Hepatocyte (in vitro differentiated cells): Measurements from ENCODE around the gene LAMTOR4.

Source experiments
- CTCF ChIP-seq: fragments of 200-600 bp; sonication (generic); IDR thresholded peaks from 2 replicates; pipeline ENCODE4 v1.5.1; 2016; ENCODE audit warnings: antibody characterized with exemption, mild to moderate bottlenecking; ENCODE audit not compliant: poor library complexity
- EZH2 ChIP-seq: fragments of 200-600 bp; sonication (generic); IDR thresholded peaks from 2 replicates; pipeline ENCODE4 v1.6.1; 2016; ENCODE audit warnings: antibody characterized with exemption, mild to moderate bottlenecking, borderline replicate concordance

DNA sequence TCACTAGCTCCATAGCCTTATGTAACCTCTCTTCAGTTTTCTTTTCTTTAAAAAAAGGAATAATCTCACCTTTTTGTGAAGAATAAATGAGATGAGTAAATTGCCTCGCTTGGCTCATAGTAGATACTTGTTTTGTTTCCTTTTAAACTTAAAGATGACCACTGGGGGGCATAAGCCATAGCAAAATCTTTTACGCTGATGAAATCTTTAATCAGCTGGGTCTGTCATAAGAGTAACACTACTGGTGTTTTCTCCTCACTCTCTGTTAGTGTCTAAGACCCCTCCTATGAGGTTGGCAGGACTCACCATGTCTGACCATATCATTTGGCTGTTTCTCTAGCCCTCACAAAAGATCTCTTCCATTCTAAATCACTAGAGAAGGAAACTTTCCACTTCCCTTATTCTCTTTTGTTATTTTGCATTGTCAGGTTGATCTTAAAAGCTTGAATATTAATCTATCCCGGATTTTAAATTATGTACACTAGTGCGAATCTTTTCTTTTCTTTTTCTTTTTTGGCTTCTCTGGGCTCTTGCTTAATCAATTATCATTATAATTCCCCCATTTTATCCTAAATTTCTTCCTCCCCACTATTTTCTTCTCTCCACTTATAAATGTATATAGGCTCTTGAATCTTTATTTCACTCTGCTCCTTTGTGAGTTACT is 41.5 kb downstream of the LAMTOR4 start:
- TF ChIP-seq EZH2 (no peak), CTCF (peak; percentile 41)
